GM06990 (cell line): Measurements from ENCODE around the gene OPCML.

Source experiments
- DNase-seq: peaks from one replicate; pipeline ENCODE4 v3.0.0-alpha.2; 2011; ENCODE audit not compliant: insufficient read length; ENCODE audit errors: extremely low read depth
- H3K27me3 ChIP-seq: replicated peaks from 2 replicates; pipeline ENCODE4 v1.6.0; 2011; ENCODE audit warnings: low read length; ENCODE audit not compliant: control insufficient read depth, insufficient read depth
- H3K36me3 ChIP-seq: 2 replicates; pipeline ENCODE4 v1.5.1; 2011; ENCODE audit warnings: low read length; ENCODE audit not compliant: control insufficient read depth, insufficient read depth
- H3K4me3 ChIP-seq: replicated peaks from 2 replicates; pipeline ENCODE4 v1.5.1; 2011; ENCODE audit warnings: low read depth, mild to moderate bottlenecking, control low read depth, low read length
- CTCF ChIP-seq: IDR thresholded peaks from 2 replicates; pipeline ENCODE4 v1.5.1; 2011; ENCODE audit warnings: low read length, control low read depth, mild to moderate bottlenecking, inconsistent platforms; ENCODE audit not compliant: insufficient read depth, poor library complexity, severe bottlenecking

Gene OPCML

GRCh38 chr11:132822276-132822675 is 710.0 kb downstream of the OPCML start:
- H3K36me3 ChIP-seq = no peaks in the 10 kb centered on the region
- H3K27me3 ChIP-seq = no peaks in the 10 kb centered on the region; the same call in 1 of the 2 replicates
- no peak for TF ChIP-seq CTCF
- H3K4me3 ChIP-seq = no peak overlapping the region
- DNase-seq = no peak

DNA sequence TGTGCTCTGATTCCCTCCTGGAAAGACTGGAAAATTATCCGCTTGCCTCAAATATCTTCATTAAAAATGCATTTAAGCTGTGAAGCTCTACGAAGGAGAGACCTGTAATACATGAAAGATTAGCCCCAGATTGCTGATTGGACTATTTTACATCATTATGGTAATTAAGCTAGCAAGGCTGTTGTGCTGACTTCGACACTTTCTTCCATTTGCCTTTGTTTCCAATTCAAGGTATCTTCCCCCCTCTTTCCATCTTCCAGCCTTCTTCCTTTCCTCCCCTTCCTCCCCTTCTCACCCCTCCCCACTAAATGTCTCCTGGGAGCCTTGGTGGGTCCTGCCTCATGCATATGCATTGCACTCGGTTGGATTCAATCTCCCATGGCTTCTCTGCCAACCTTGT is 710.8 kb downstream of the OPCML start:
- no peak for DNase-seq
- Histone ChIP-seq H3K4me3 (no peak overlapping the region), H3K27me3 (no peaks in the 10 kb centered on the region; the same call in 1 of the 2 replicates), H3K36me3 (no peaks in the 10 kb centered on the region)
- no peak for TF ChIP-seq CTCF

- Histone ChIP-seq H3K27me3 (no peaks in the 10 kb centered on the region; the same call in 1 of the 2 replicates), H3K4me3 (no peak overlapping the region), H3K36me3 (no peaks in the 10 kb centered on the region)
- no peak for TF ChIP-seq CTCF
- DNase-seq = no peak
These were observed 711.3 kb downstream of the OPCML start for GRCh38 chr11:132821014-132821413.

DNA sequence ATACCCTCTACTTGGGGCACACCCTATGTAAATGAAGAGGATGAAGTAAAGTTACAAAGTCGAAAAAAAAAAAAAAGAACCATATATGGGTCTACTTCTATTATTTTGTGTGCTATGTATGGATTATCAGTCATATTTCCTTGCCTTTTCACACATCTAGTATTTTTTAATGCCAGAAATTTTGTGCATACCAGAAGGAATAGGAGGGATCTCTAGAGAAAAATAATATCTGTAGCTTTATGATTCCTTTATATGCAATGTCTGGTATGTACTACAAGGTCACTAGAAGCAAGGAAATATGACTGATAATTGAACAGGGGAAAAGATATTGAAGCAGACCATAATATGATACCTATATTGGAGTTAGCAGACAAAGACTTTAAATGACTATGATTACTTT is 713.4 kb downstream of the OPCML start:
- no peak for TF ChIP-seq CTCF
- DNase-seq = no peak
- H3K36me3 ChIP-seq = no peaks in the 10 kb centered on the region
- H3K27me3 ChIP-seq = no peaks in the 10 kb centered on the region
- H3K4me3 ChIP-seq = no peak overlapping the region

- Histone ChIP-seq H3K4me3 (no peak overlapping the region), H3K27me3 (no peaks in the 10 kb centered on the region), H3K36me3 (no peaks in the 10 kb centered on the region)
- no peak for TF ChIP-seq CTCF
- DNase-seq = no peak
These were observed 714.9 kb downstream of the OPCML start for GRCh38 chr11:132817387-132817786.

DNA sequence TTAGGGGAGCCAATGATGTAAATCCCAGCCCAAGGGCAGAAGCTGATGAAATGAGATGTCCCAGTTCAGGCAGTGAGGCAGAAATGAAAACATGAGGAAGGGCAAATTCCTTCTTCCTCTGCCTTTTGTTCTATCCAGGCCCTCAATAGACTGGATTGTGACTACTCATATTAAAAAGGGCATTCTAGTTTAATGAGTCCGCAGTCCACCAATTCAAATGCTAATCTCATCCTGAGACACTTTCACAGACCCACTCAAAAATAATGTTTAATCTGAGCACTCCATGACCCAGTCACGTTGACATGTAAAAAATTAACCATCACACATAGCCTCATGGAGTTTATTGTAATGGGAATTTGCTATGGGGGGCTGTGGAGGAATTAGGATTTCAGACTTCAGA is 717.9 kb downstream of the OPCML start:
- no peaks in the 10 kb centered on the region for H3K36me3 ChIP-seq
- no peaks in the 10 kb centered on the region for H3K27me3 ChIP-seq
- DNase-seq = no peak
- no peak overlapping the region for H3K4me3 ChIP-seq
- no peak for TF ChIP-seq CTCF
